Stimulated activated CD8-positive, alpha-beta memory T cell treated with anti-CD3 and anti-CD28 coated beads, Interleukin-12 subunit alpha, Interleukin-12 subunit beta, amount 100 ng/mL, for 1 hour (primary cell): Measurements from ENCODE around the gene APBB1IP.
"Not testable (repeated sequence)": the region's sequence is repeated elsewhere in the genome, so short reads cannot be mapped to it uniquely, and the experiment has no call there.

Source experiments
- DNase-seq: peaks from one replicate; pipeline ENCODE4 v3.0.0-alpha.2; 2020; ENCODE audit warnings: low read depth

Gene APBB1IP

DNA sequence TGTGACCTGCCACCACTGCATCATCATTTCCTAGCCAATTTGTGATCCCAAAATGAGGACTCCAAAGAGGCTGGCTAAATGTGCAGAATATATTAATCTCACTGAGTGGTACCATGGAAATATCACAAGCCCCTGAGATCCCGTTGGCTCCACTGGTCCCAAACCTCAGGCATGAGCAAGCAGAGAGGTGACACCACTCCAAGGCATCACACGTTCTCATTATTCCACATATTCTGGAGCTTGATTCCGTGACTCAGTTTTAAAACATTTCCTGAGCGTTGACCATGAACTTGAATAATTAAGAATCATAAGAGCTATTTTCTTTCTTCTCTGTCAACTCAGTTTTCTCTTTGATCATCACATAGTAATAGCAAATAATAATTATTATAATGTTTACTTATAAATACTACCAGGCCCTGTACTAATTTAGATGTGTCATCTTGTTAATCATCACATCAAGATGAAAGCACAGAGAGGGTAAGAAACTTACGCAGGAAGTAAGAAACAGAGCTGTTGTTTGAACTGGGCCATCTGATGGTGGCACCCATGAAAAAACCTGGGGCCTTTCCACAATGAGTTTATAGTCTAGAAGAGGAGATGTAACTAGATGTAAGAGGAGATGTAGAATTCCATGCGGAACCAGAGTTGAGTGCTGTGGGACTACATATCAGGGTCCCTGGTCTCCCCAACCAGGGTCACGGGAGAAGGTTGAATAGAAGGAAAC, 3.5 kb downstream of the APBB1IP start:
- no peak for DNase-seq

DNA sequence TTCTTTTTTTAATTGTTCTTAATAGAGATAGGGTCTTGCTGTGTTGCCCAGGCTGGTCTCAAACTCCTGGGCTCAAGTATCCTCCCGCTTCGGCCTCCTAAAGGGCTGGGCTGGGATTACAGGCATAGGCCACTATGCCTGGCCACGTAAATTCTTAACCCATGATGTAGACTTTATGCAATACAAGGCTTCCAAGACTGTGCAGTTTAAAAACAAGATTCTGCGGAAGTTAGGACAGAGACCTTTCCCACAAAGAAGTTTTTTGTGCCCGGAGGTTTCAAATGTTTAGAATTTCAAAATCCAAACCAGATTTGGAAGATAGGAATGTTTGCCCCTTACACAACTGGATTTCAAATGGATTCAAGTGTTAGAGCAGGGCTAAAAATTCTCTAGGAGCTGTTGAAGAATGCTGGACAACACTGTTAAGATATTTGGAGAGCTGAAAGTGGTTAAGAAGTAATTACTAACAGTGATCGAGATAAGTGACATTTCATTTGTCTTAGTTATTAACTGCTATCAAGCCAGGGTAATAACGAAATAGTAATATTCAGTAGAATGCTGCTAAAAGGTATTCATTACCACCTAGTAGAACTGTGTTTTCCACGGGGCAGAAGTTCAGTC, 7.4 kb downstream of the APBB1IP start:
- DNase-seq: no peak

DNA sequence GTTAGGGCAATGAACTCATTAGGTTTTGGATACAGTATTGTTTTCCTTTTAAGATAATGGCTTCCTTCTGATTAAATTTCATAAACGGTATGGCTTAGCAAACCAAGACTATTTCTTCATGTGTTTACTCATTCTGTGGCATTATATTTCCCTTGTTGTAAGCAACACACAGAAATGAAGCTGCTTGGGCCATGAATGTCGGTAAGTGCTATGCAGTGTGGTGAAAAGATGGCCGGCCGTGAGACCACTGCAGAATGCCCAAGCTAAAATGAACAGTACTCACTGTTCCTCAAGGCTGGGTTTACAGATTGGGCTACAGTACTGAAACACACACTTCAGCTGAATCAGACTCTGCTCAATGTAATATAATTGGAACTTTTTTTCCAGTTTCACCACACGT, 8.1 kb downstream of the APBB1IP start:
- no peak for DNase-seq

DNA sequence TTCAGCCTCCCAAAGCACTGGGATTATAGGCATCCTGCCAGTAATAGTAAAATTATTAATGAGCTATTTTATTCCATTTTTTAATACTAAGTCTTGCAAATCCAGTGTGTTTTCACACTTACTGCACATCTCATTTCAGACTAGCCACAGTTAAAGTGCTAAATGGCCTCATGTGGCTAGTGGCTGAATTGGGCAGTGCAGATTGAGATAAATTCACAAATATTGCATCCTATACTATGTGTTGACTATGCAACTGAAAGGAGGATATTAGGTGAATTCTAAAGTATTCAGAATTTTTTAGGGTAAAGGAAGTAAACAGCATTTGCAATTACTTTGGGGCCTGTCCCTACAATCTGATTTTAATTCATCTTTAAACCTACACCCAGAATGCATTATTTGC, 10.2 kb downstream of the APBB1IP start:
- no peak for DNase-seq

DNA sequence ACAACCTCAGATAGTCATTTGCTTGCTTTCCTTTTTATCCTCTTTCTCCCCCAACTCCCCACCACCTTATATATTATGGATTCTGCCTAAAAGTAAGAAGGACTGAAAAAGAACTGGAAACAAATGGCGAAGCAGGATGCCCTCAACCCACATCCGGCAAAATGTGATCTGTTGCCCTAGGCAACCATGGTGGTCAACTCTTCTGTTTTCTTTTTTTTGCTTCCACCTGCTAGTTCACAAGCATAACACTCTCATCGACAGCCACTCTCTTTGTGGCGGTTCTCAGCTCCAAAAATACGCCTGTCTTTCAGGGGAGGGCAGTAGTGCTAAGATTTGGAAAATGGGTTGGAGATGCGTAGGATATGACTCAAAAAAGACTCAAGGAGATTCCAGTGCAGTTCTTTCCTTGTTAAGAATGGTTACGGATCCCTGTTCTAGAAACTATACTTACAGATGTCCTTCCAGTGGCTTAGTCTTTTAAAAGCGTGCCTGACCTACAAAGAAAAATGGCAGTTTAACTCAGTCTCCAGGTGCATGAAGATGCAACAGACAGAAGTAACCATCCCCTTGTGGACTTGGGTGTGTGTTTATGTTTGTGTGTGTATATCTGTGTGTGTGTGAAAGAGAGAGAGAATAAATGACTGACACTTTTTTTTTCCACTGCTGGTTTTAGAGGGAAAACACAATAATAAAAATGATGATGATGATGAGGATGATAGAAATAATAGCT, 10.7 kb downstream of the APBB1IP start:
- peak; percentile 63 for DNase-seq

DNA sequence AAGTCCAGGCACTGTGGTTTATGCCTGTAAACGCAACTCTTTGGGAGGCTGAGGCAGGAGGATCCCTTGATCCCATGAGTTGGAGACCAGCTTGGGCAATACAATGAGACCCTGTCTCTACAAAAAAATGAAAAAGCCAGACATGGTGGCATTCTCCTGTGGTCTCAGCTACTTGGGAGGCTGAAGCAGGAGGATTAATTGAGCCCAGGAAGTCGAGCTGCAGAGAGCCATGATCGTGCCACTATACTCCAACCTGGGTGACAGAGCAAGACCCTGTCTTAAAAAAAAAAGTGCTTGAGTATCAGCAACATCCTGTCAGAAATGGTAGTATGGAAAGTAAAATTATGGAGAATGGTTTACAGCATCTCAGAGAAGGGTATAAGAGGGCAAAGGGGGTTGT, 11.6 kb downstream of the APBB1IP start:
- no peak for DNase-seq

DNA sequence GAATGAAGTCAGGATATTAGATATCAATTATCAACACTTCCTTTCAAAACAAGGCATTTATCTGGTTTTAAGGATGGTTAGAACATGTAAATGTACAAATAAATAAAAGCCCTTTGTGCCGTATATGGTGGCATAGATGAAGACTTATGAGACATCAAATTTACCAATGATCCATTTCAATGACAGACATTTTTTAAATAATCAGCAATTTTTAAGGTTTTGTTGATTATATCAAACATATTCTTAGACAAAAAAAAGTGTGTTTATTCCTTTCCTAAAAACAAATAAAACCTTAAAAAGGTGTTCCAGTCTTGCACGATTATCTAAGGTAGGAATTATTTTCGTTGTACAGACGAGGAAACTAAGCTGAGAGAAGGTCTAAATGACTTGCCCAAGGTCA, 13.8 kb downstream of the APBB1IP start:
- no peak for DNase-seq

DNA sequence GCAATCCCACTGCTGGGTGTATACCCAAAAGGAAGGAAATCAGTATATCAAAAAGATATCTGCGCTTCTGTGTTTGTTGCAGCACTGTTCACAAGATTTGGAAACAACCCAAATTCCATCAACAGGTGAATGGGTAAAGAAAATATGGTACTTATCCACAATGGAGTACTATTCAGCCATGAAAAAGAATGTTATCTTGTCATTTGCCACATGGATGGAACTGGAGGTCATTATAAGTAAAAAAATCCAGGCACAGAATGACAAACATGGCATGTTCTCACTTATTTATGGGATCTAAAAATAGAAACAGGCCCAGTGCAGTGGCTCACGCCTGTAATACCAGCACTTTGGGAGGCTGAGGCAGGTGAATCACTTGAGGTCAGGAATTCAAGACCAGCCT, 15.7 kb downstream of the APBB1IP start:
- DNase-seq: no peak

DNA sequence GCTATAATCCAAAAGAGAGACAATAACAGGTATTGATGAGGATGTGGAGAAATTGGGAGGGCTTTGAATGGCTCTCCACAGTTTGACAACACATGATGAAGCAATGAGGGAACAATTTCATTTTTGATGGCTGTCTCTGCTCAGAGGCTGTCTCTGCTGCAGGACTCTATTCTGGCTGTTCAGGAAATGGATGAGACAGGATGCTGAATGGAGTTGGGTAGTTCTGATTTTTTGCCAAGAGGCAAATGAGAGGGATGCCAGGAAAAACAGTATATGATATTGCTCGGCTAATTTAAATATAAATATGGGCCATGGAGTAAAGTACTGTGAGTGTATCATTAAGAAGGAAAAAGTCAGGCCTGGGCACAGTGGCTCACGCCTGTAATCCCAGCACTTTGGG, 16.8 kb downstream of the APBB1IP start:
- no peak for DNase-seq

DNA sequence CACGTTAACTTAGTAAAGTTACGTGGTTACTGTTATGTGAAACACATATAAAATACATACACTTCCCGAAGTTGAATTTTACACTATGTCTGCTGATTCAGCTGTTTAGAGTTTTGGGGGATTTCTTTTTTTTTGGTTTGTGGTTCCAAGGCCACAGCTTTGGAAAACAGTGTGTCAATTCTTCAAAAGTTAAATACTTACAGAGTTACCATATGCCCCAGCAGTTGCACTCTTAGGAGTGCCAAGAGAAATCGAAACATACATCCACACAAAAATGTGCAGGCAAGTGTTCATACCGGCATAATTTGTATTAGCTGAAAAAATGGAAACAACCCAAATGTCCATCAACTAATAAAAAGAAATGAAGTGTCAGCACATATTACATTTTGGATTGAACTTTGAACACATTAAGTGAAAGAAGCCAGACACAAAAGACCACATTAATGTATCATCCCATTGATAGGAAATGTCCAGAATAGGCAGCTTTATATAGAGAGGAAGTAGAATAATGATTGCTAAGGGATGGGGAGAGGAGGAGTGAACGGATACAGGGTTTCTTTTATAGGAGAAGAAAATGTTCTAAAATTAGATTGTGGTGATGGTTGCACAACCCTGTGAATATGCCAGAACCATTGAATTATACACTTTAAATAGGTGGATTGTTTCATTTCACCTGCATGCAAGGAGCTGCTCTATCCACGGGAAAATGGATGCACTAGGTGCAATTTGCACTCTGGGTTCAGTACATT, 17.6 kb downstream of the APBB1IP start:
- DNase-seq: no peak

DNA sequence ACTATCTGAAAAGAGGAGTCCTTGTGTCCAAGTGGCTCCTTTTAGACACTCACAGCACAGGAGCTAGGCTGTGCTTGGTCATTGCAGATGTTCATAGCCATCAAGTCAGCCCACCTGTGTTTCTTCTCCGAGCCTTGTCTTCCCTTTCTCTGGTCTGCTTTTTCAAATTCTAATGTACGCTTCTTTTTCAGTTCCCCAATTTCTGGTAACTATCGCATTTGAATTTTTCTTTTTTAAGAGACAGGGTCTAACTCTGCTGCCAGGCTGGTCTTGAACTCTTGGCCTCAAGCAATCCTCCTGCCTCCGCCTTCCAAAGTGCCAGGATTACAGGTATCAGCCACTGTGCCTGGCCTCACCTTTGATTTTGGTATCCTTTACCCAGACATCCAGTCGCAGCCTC, 18.9 kb downstream of the APBB1IP start:
- no peak for DNase-seq

DNA sequence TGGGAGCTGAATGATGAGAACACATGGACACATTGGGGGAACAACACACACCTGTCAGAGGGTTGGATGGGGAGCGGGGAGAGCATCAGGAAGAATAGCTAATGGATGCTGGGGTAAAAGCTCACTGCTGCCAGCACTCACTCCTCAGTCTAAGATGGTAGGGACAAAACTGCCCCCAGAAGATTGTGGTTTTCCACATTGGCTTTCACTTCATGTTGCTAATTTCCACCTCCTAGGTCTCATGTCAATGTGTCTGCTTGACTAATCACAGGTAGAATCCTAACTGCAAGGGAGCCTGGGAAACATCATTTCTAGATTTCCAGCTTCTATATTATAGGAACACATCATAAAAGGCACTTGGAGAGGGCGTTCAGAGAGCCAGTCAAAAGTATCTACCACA, 22.6 kb downstream of the APBB1IP start:
- DNase-seq: no peak

DNA sequence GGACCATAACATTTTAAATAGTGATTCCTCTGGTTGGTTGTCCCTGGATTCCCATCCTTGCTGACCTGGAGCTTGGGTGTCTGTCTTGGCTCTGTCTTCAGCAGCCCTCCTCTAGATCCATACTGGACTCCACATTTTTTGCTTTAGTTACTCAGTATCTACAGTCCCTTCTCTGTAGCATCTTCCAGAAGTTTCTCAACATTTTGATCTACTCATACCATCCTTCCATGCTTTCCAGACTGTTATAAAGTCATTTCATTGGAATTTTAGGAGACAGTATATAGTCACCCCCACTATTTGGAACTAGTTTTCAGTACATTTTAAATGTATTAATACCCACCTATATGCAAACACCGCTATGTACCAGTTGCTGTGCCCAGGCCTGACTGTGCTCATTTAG, 25.8 kb downstream of the APBB1IP start:
- no peak for DNase-seq

DNA sequence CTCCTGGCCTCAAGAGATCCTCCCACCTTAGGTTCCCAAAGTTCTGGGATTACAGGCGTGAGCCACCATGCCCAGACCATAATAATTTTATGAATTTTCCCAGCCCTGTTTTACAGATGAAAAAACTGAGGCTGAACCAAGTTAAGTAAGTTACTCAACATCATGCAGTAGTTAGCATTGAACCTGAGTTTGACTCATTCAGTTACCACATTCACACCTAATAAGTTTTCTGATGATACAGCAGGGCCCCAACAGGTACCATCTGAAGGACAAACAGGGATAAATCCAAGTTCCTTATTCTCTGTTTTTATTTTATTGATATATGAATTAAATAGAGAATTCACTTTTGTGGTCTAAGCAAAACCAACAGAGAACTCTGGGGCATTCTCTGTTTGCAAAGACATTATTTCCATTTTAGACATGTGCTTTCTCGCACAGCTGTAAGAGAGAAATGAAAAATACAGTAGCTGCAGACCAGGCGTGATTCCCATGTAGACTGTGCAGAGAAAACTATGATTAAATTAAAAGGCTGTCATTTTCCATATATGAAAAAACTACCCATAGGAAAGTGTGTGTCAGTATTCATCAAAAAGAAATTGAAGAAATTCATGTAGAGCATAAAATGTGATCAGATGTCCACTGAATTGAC, 26.6 kb downstream of the APBB1IP start:
- DNase-seq: no peak

DNA sequence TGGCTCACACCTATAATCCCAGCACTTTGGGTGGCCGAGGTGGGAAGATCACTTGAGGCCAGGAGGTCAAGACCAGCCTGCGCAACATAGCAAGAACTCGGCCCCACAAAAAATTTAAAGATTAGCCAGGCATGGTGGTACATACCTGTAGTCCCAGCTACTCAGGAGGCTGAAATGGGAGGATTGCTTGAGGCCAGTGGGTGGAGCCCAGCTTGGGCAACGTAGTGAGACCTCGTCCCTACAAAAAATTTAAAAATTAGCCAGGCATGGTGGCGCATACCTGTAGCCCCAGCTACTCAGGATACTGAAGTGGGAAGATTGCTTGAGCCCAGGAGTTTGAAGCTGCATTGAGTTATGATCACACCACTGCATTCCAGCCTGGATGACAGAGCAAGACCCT, 28.4 kb downstream of the APBB1IP start:
- not testable (repeated sequence) for DNase-seq

DNA sequence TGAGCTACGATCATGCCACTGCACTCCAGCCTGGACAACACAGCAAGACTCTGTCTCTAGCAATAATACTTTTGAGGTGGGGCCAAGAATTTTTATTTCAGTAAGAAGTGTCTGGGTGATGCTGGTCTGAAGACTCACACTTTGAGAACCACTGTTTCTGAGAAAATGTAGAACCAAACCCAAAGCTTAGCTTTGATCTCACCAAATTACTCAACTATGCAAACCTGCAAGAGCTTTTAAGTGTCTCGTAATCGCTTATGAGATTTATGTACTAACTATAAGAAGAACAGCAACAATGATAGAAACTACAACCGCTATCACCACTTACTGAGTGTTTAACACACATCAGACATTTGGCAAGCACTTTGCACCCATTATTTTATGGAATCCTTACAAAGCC, 29.5 kb downstream of the APBB1IP start:
- DNase-seq: no peak

DNA sequence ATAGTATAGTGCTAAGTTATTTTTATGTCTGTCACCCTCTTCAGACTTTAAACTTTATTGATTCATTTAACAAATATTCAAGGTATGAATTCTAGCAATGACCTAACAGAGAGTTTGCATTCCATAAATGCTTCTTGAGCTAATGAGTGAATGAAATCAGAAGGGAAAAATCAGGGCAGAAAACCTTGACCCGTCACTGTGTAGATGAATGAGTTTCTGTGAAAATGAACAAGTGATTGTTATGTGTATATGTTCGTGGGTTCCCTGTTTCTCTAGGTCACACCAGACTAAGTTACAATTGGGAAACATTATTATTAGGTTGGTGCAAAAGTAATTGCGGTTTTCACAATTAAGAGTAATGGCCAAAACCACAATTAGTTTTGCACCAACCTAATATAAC, 30.1 kb downstream of the APBB1IP start:
- no peak for DNase-seq

DNA sequence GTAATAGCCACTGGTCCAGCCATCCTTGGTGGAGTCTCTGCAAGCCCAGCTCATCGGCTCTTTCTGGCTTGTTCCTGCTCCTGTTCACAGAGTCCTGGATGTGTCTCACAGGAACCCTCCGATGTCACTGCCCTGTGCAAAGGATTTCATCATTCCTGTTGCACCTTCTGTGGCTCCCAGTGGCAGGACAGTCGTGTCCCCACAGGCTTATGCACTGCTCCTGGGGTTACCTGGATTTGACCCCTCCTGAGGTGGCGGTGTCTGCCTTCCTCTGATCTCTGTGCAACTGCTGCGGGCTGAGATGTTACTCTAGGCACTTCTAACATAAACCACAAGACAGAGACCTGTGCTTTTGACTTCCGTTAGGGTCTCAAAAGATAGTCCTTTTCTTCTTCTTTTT, 30.6 kb downstream of the APBB1IP start:
- no peak for DNase-seq

DNA sequence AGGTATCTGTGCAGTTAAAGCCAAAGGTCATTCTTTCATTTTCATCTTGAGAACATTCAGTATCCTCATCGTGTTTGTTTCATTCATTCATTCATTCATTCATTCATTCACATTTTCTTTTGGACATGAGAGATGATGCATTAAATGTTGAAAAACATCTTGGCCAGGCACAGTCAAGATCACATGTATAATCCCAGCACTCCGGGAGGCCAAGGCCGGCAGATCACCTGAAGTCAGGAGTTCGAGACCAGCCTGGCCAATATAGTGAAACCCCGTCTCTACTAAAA, 34.3 kb downstream of the APBB1IP start:
- DNase-seq: no peak

DNA sequence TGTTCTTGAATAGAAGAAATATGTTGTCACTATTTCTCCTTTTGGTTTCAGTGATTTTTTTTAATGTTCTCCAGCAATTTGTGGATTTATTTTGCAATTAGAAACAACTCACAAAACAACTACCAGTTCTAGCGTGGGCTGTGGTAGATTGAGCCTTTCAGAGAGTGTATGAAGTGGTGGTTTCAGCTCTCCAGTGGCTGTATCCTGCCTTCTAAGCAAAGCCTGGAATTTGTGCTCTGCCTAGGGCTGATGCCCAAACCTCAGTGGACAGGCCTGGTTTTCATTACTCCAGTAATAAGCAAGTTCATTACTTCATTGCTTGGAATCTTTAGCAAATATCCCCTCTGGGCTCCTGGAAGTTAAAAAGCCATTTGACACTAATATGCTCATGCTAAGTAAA, 35.9 kb downstream of the APBB1IP start:
- DNase-seq: no peak

DNA sequence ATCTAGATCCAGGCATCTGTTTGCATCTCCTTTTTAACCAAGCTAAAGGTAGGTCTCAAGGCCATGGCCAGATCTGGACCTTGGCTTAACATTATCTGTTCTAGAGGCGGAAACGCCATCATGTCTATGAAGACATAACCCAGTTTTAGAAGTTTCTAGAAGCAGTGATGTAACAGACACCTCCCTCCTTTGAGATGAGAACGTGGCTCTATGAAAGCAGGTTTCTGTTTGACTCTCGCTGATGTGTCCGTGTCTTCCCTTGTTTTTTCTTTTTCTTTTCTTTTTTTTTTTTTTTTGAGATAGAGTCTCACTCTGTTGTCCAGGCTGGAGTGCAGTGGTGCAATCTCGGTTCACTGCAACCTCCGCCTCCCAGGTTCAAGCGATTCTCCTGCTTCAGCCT, 36.7 kb downstream of the APBB1IP start:
- DNase-seq: not testable (repeated sequence)

DNA sequence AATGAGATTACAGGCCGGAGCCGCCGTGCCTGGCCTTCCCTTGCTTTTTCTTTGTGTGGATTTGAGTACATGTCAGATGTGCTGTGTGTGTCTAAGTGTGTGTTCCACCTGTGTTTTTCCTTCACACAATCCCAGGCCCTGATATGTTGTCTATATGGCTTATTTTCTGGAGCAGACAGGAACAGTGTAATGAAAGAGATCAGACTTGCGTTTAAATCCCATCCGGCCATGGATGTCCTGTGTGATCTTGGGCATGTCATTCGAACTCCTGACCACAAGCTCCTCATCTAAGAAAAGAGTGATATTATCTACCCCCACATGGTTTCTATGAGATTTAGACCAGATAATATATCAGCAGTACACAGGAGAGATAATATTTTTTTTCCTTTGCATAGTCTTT, 37.2 kb downstream of the APBB1IP start:
- DNase-seq: no peak

DNA sequence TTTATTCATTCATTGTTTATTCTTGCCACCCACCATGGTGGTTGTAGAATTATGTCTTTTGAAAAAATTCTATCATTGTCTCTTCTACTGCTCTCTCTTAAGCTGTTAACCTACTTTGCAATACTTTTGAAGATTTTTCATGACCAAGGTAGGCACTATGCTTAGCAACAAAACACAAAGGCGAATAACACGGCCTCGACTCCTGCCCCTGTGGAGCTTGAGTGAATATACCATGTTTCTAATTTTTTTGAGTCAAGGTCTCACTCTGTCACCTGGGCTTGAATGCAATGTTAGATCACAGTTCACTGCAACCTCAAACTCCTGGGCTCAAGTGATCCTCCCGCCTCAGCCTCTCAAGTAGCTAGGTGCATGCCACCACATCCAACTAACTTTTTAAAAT, 39.4 kb downstream of the APBB1IP start:
- no peak for DNase-seq
